Osteoblast (primary cell): ENCODE measurements around the gene SDS. TPM values are rescaled to one million over a fixed set of nuclear protein-coding genes. Genes with fewer than 3 reads are reported as not detected.

Experiments
- DNase-seq: peaks from one replicate; pipeline ENCODE4 v3.0.0; 2011; ENCODE audit warnings: low spot score, mixed read lengths; ENCODE audit not compliant: insufficient read length; ENCODE audit errors: missing footprints
- H2AFZ ChIP-seq: 2 replicates; pipeline ENCODE4 v1.6.0; 2011; ENCODE audit warnings: mild to moderate bottlenecking, low read length
- H3K27ac ChIP-seq: 2 replicates; pipeline ENCODE4 v1.5.1; 2011; ENCODE audit warnings: mild to moderate bottlenecking, low read depth, low read length, moderate library complexity
- H3K27me3 ChIP-seq: 2 replicates; pipeline ENCODE4 v1.6.0; 2012; ENCODE audit warnings: mild to moderate bottlenecking, control low read depth, inconsistent platforms, low read length, moderate library complexity; ENCODE audit not compliant: insufficient read depth
- H3K36me3 ChIP-seq: 2 replicates; pipeline ENCODE4 v1.5.1; 2011; ENCODE audit warnings: mild to moderate bottlenecking, low read length, control low read depth, moderate library complexity; ENCODE audit not compliant: insufficient read depth
- H3K4me1 ChIP-seq: 2 replicates; pipeline ENCODE4 v1.5.1; 2011; ENCODE audit warnings: mild to moderate bottlenecking, low read length, control low read depth, moderate library complexity; ENCODE audit not compliant: insufficient read depth
- H3K4me2 ChIP-seq: 2 replicates; pipeline ENCODE4 v1.6.0; 2011; ENCODE audit warnings: mild to moderate bottlenecking, low read length; ENCODE audit not compliant: insufficient read depth
- H3K4me3 ChIP-seq: fragments of 200-600 bp; sonication (generic); 3 replicates; pipeline ENCODE4 v1.5.1; 2012; ENCODE audit warnings: mild to moderate bottlenecking, low read length, inconsistent platforms; ENCODE audit not compliant: insufficient read depth
- H3K79me2 ChIP-seq: 2 replicates; pipeline ENCODE4 v1.6.0; 2012; ENCODE audit warnings: mild to moderate bottlenecking, low read length, control low read depth, inconsistent platforms; ENCODE audit not compliant: insufficient read depth
- H3K9me3 ChIP-seq: 2 replicates; pipeline ENCODE4 v1.5.1; 2011; ENCODE audit warnings: low read depth, low read length, control low read depth
- H4K20me1 ChIP-seq: 2 replicates; pipeline ENCODE4 v1.6.0; 2012; ENCODE audit warnings: mild to moderate bottlenecking, low read length, control low read depth; ENCODE audit not compliant: insufficient read depth
- CTCF ChIP-seq: IDR thresholded peaks from 2 replicates; pipeline ENCODE4 v1.5.1; 2011; ENCODE audit warnings: mild to moderate bottlenecking, low read depth, low read length, moderate library complexity; ENCODE audit errors: extremely low read depth
- total RNA-seq: library from RNA; depleted of rRNA; stranded (reverse); fragments of >200 nt; gene quantifications from 2 replicates; pipeline ENCODE4 v1.2.3, GENCODE V29; 2012

SDS gene
- total RNA-seq = under 0.01 TPM in 1 of 2 replicates, not detected in the other

DNA sequence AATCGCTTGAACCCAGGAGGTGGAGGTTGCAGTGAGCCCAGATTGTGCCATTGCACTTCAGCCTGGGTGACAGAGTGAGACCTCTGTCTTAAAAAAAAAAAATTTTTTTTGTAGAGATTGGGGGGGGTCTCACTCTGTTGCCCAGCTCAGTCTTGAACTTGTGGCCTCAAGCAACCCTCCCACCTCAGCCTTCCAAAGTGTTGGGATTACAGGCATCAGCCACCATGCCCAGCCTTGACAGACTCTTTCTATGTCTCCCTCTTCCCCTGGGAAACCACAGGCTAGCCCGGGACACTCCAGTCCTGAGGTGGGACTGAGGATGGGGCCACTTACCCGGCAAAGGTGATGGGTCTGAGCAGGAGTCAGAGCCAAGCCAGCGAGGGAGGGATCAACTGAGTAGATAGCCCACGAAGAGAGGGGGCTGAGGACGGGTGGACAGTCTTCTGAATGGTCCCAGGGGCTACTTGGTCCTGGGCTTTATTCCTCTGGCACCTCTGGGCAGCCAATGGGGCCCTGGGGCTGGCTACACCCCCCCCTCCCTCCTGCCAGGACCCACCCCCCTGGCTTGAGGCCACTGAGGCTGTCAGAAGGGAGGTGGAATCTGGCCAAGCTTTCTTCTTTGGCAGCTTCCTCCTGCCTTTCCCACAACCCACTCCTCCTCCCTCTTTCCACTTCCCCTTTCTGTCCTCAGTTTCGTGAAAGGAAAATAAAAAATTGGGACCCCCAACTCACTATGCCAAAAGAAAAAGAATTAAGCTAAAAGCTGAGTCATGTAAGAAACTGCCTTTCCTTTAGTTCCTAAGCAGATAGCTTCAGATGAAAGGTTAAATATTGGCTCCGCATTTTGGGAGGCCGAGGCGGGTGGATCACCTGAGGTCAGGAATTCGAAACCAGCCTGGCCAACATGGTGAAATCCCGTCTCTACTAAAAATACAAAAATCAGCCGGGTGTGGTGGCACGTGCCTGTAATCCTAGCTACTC is at the start of gene SDS:
Gene SDS, minus strand, starts transcription at position 453 of the 981 bp plus-strand sequence. CDS start 4,179 bp downstream, outside the sequence.
- H4K20me1 ChIP-seq = no peaks in the 10 kb centered on the region
- H3K9me3 ChIP-seq = no peaks in the 10 kb centered on the region
- H3K27ac ChIP-seq = no peak within 1 kb of the TSS
- peak within 1 kb of the TSS; percentile 29 for H3K4me2 ChIP-seq
- DNase-seq = peak; percentile 68
- no peak within 1 kb of the TSS for H2AFZ ChIP-seq
- H3K36me3 ChIP-seq = no peaks in the 10 kb centered on the region
- H3K4me3 ChIP-seq = no peak within 1 kb of the TSS
- H3K79me2 ChIP-seq = no peaks in the 10 kb centered on the region
- no peaks in the 10 kb centered on the region for H3K4me1 ChIP-seq
- TF ChIP-seq CTCF = no peak
- H3K27me3 ChIP-seq = no peaks in the 10 kb centered on the region

DNA sequence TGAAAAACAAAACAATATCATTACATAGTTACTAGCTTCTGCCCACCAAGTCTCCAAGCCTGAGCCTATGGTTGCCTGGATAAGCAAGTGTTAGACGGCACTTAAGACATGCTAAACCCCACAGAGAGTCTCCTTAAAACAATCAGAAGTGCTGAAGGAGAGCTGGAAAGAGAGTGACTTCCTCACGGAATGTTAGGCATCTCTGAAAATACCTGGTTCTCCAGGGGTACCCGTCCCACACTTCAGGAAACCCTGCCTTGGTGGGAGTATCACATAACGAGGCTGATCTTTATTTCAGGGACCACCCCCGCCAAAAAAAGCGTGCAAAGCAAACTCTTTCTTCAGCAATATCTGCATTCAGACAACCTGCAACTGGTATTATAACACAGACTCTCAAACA is 49.6 kb upstream of the SDS start:
- H2AFZ ChIP-seq = no peak overlapping the region
- H3K36me3 ChIP-seq = no peaks in the 10 kb centered on the region
- no peaks in the 10 kb centered on the region for H3K4me1 ChIP-seq
- H4K20me1 ChIP-seq = no peaks in the 10 kb centered on the region
- no peak overlapping the region for H3K4me2 ChIP-seq
- H3K27me3 ChIP-seq = peaks cover 3% of the 10 kb centered on the region
- no peak overlapping the region for H3K4me3 ChIP-seq
- no peaks in the 10 kb centered on the region for H3K9me3 ChIP-seq
- no peak for TF ChIP-seq CTCF
- H3K79me2 ChIP-seq = no peaks in the 10 kb centered on the region
- no peak overlapping the region for H3K27ac ChIP-seq
- no peak for DNase-seq

- H2AFZ ChIP-seq = no peak overlapping the region
- no peak overlapping the region for H3K4me3 ChIP-seq
- no peaks in the 10 kb centered on the region for H3K36me3 ChIP-seq
- H3K4me1 ChIP-seq = no peaks in the 10 kb centered on the region
- no peak for TF ChIP-seq CTCF
- no peaks in the 10 kb centered on the region for H4K20me1 ChIP-seq
- H3K79me2 ChIP-seq = no peaks in the 10 kb centered on the region
- H3K4me2 ChIP-seq = no peak overlapping the region
- H3K9me3 ChIP-seq = no peaks in the 10 kb centered on the region
- DNase-seq = no peak
- H3K27me3 ChIP-seq = no peaks in the 10 kb centered on the region
- H3K27ac ChIP-seq = no peak overlapping the region
Observed at GRCh38 chr12:113452458-113452857, 48.8 kb upstream of the SDS start.

DNA sequence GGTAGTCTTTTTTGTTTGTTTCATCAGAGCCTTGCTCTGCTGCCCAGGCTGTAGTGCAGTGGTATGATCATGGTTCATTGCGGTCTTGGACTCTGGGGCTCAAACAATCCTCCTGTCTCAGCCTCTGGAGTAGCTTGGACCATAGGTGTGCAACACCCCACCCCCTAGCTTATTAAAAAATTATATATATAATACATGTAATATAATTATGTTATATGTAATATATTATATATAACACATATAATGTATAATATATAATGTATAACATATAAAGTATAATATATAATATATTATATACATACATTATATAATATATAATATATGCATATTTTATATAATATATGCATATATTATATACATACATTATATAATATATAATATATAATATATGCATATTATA is 46.2 kb upstream of the SDS start:
- H2AFZ ChIP-seq = no peak overlapping the region
- no peak overlapping the region for H3K27ac ChIP-seq
- no peaks in the 10 kb centered on the region for H3K9me3 ChIP-seq
- DNase-seq = no peak
- H3K27me3 ChIP-seq = no peaks in the 10 kb centered on the region
- H4K20me1 ChIP-seq = no peaks in the 10 kb centered on the region
- no peaks in the 10 kb centered on the region for H3K4me1 ChIP-seq
- H3K79me2 ChIP-seq = no peaks in the 10 kb centered on the region
- no peak for TF ChIP-seq CTCF
- no peak overlapping the region for H3K4me2 ChIP-seq
- no peak overlapping the region for H3K4me3 ChIP-seq
- no peaks in the 10 kb centered on the region for H3K36me3 ChIP-seq
